Stimulated activated CD4-positive, alpha-beta T cell treated with anti-CD3 and anti-CD28 coated beads, Interleukin-15, amount 100 ng/mL, for 24 hours (primary cell): ENCODE measurements around the gene CLDN5.

Source experiments
- DNase-seq: peaks from one replicate; pipeline ENCODE4 v3.0.0-alpha.2; 2020

CLDN5 gene

GRCh38 chr22:19520566-19521305, 3.5 kb downstream of the CLDN5 start:
- DNase-seq, result no peak

GRCh38 chr22:19520007-19520406, 4.2 kb downstream of the CLDN5 start:
- DNase-seq, result no peak

- DNase-seq, result no peak
Observed at GRCh38 chr22:19519041-19519926, 4.9 kb downstream of the CLDN5 start.

GRCh38 chr22:19518635-19519034, 5.6 kb downstream of the CLDN5 start:
- DNase-seq, result no peak

- DNase-seq, result no peak
Observed at GRCh38 chr22:19517919-19518611, 6.1 kb downstream of the CLDN5 start.

GRCh38 chr22:19517171-19517500, 7.1 kb downstream of the CLDN5 start:
- DNase-seq, result no peak

GRCh38 chr22:19516378-19517170, 7.6 kb downstream of the CLDN5 start:
- DNase-seq, result no peak

DNA sequence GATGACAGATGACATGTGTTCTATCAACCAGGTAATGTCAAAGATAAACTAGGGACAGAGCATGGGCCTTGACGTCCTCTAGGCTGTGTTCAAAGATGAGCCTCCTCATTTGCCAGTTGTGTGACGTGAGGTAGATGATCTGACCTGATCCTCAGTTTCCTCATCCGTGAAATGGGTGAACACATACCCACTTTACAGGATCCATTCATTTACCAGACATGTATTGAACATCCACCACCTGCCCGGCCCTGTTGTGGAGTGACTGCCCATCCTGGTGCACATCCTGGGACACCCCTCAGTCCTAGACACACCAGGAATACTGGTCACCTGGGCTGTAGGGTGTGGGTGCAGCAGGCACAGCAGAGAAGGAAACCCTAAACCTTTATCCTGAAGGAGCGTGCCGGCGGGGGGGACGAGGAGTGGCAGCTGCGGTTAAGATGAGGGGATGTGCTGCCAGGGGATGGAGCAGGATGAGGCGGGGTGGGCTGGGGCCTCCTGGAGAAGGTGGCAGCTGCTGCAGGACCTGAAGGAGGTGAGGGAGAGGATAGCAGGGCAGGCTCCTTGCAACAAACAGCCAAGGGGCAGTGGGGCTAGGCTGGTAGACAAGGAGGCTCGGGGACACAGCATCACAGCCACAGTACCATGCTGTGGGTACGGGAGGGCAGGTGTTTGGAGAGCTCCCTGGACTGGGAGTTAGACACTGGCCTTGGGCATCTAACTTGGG, 8.4 kb downstream of the CLDN5 start:
- DNase-seq, result no peak

DNA sequence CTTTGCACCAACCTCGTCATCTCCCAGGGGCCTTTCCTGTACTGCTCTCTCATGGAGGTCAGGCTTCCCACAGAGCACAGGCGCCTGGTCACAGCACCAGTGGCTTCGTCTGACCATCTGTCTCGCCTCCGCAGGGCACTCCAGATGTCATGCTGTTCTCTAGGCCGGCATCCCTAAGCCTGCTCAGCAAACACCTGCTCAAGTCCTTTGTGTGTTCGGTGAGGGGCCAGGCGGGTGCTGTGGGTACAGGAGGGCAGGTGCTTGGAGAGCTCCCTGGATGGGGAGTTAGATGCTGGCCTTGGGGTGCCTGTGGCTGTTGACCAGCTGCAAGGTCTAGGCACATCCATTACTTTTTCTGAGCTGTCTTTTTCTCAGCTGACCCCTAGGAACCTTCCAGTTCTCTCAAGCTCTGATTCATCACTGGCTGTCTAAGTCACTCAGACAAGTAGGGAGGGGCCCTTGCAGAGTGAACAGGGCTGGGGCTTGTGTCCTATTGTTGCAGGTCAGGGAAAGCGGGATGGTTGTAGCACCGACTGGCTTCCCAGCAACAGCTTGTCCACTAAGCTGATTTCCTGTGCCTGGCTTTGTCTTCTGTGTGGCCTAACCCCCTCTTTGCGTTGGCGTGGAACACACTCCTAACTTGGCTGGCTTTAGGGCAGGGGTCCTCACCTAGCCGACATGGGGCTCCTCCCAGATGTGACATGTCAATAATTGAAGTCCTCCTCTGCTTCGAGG, 9.2 kb downstream of the CLDN5 start:
- DNase-seq, result no peak

DNA sequence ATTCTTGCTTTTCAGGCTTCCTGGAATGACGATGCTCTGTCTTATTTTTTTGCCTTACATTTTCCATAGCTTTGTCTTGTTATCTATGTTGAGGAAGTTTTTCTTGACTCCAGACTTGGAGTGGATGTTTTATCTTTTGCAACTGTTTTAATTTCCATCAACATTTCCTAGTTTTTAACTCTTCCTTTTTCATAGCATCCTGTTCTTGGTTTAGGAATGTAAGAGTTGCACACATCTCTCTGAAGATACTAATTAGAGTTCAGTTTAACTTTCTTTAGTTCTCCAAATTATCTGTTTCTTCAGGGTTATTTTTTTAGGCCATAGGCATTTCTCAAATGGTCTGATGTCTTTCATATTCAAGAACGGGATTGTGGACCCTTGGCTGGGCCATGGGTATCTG, 10.4 kb downstream of the CLDN5 start:
- DNase-seq, result no peak

DNA sequence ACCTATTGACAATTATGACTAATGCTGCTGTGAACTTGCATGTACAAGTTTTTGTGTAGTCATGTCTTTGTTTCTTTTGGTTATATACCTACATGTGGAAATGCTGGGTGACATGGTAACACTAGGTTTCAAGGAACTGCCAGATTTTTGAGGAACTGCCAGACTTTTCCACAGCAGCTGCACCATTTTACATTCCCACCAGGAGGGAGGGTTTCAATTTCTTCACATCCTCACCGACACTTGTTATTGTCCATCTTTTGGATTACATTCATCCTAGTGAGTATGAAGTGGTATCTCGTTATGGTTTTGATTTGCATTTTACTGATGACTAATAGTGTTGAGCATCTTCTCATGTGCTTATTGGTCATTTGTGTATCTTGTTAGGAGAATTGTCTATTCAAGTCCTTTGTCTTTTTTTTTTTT, 13.3 kb downstream of the CLDN5 start:
- no peak for DNase-seq

- DNase-seq, result no peak
Observed at GRCh38 chr22:19509923-19510322, 14.3 kb downstream of the CLDN5 start.

GRCh38 chr22:19509191-19509590, 15.0 kb downstream of the CLDN5 start:
- DNase-seq, result no peak

GRCh38 chr22:19508024-19508776, 16.0 kb downstream of the CLDN5 start:
- no peak for DNase-seq

DNA sequence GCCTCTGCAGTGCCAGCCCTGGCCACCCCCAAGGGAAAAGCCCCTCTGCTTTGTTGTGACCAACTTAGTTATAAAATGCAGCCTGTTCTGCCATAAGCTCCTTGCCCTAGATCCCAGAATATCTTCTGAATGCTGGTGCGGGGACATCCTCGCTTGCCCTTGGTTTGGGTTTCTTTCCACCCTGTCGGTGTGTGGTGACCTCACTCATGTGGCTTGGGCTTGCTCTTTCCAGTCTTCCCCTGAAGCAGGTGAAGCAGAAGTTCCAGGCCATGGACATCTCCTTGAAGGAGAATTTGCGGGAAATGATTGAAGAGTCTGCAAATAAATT, 16.7 kb downstream of the CLDN5 start:
- DNase-seq, result no peak

- DNase-seq, result no peak
Observed at GRCh38 chr22:19506212-19506611, 18.0 kb downstream of the CLDN5 start.

DNA sequence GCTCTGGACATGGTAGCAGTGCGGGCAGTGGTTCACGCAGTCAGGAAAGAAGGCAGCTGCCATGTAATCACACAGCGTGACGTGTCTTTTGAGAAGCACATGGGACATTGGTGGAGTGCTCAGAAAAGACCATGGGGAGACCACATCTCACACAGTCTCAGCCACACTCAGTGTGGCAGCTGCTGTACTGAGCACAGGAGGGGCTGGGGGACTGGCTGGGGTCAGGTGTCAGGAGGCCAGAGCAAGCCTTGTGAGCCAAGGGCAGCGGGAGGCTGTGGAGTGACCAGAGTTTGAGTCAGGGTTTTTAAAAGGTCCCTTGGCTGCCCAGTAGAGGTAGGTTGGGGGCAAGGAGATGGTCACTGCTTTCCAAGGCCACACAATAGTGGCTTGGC, 18.5 kb downstream of the CLDN5 start:
- no peak for DNase-seq

GRCh38 chr22:19504900-19505734, 19.1 kb downstream of the CLDN5 start:
- no peak for DNase-seq

DNA sequence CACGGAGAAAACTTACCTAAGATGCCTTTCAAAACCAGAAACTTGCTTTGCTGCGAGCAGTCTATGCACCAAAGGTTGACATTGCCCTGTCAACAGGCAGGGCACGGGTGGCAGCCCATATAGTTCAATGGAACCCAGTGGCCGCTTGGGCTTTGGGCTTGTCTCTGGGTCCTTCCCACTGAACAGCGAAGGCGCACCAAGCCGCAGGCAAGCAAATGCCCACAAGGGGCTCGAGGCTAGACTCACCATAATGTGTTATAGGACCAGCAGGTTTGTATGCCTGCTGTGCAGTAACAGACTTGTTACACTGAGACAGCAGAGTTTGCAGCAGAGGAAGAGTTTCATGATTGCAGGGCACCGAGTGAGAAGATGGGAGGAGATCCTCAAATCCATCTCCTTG, 20.3 kb downstream of the CLDN5 start:
- no peak for DNase-seq

- DNase-seq, result no peak
Observed at GRCh38 chr22:19503367-19503766, 20.8 kb downstream of the CLDN5 start.
